ENCODE measurements around the gene GPC5. TPM values are rescaled to one million over a fixed set of nuclear protein-coding genes. Genes with fewer than 3 reads are reported as not detected.
"Not testable (repeated sequence)": the region's sequence is repeated elsewhere in the genome, so short reads cannot be mapped to it uniquely, and the experiment has no call there.

Gene GPC5
- polyA plus RNA-seq, 4 donors, result 0.18 to 0.86 TPM; not detected in 2

DNA sequence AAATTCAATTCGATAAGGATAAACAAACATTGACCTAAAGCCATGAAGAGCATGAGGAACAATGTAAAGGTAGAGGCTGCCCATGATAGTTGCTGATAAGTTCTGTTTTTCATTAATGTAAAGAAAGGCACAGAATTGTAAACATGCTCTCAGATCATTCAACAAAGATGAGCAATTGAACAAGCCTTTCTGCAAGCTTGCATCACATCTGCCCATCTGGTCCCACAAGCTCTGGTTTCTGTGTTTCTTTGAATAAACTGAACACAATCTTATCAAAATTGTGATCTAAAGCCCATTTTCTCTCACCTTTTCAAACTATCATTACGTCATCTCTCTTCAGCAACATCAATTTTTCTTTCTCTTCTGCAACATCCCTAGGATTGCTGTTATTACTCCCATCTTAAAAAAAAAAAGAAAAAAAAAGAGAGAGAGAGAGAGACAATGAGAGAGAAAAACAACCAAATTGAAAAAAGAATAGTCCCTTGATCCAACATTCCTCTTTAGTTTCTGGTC is 1340.9 kb downstream of the GPC5 start:
- Histone ChIP-seq H3K4me3 (ENCODE audit: low read depth in 1 of 3, low read length in 3 of 3) (no peak overlapping the region), H3K27ac (ENCODE audit: low read depth in 1 of 3, low read length in 2 of 3) (no peak overlapping the region), H3K9me3 (ENCODE audit: control insufficient read depth in 2 of 2, insufficient read depth in 1 of 2, low read depth in 1 of 2, low read length in 1 of 2) (peaks cover 0 to 4% of the 10 kb centered on the region in 2 donors), H3K4me1 (ENCODE audit: control insufficient read depth in 3 of 3, insufficient read depth in 2 of 3, low read depth in 1 of 3, low read length in 2 of 3) (no peaks in the 10 kb centered on the region), H3K27me3 (ENCODE audit: control insufficient read depth in 3 of 3, insufficient read depth in 3 of 3, low read length in 3 of 3) (no peaks in the 10 kb centered on the region), H3K36me3 (ENCODE audit: control insufficient read depth in 3 of 3, insufficient read depth in 2 of 3, low read depth in 1 of 3, low read length in 3 of 3) (no peaks in the 10 kb centered on the region)
- WGBS, 3 donors, result 58 to 75% (median 72%) methylated on average over 2 of the region's 2 CpGs
- FAIRE-seq (no peak), DNase-seq (no peak)

- no peak for DNase-seq
- no peak overlapping the region for H3K27ac ChIP-seq (ENCODE audit: low read depth in 1 of 3, low read length in 2 of 3)
- H3K27me3 ChIP-seq (ENCODE audit: control insufficient read depth in 3 of 3, insufficient read depth in 3 of 3, low read length in 3 of 3), result no peaks in the 10 kb centered on the region
- no peaks in the 10 kb centered on the region for H3K36me3 ChIP-seq (ENCODE audit: control insufficient read depth in 3 of 3, insufficient read depth in 2 of 3, low read depth in 1 of 3, low read length in 3 of 3)
- 86 to 97% (median 91%) methylated on average over 1 of the region's 1 CpG for WGBS, 3 donors
- H3K4me1 ChIP-seq (ENCODE audit: control insufficient read depth in 3 of 3, insufficient read depth in 2 of 3, low read depth in 1 of 3, low read length in 2 of 3), result no peaks in the 10 kb centered on the region
- no peak for FAIRE-seq
- H3K4me3 ChIP-seq (ENCODE audit: low read depth in 1 of 3, low read length in 3 of 3), result no peak overlapping the region
- H3K9me3 ChIP-seq (ENCODE audit: control insufficient read depth in 2 of 2, insufficient read depth in 1 of 2, low read depth in 1 of 2, low read length in 1 of 2), result no peaks in the 10 kb centered on the region
Observed at GRCh38 chr13:92743992-92744391, 1345.6 kb downstream of the GPC5 start.

DNA sequence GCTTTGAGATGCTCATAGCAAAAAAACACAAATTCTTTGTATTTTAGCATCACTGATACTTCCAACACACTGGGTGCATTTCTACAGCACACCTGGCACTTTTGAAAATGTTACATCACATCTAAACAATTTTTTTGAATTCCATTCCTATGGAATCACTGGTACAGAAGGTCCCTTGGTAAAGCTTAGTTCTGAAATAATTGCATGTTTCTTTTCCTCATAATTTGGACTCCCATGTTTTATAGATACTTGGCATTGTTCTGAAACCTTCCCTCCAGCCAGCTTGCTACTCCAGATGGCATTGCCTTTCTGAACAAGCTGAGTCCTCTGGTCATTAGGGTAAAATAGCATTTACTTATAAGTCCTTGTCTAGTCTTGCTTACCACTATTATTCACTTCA is 1346.8 kb downstream of the GPC5 start:
- no peak for FAIRE-seq

GRCh38 chr13:92752705-92753104 is 1354.3 kb downstream of the GPC5 start:
- not testable (repeated sequence) for H3K4me3 ChIP-seq (ENCODE audit: low read depth in 1 of 3, low read length in 3 of 3); DNase-seq; H3K27ac ChIP-seq (ENCODE audit: low read depth in 1 of 3, low read length in 2 of 3); H3K36me3 ChIP-seq (ENCODE audit: control insufficient read depth in 3 of 3, insufficient read depth in 2 of 3, low read depth in 1 of 3, low read length in 3 of 3); H3K27me3 ChIP-seq (ENCODE audit: control insufficient read depth in 3 of 3, insufficient read depth in 3 of 3, low read length in 3 of 3); FAIRE-seq; H3K4me1 ChIP-seq (ENCODE audit: control insufficient read depth in 3 of 3, insufficient read depth in 2 of 3, low read depth in 1 of 3, low read length in 2 of 3); H3K9me3 ChIP-seq (ENCODE audit: control insufficient read depth in 2 of 2, insufficient read depth in 1 of 2, low read depth in 1 of 2, low read length in 1 of 2)
- 67 to 80% (median 69%) methylated on average over 11 to 12 of the region's 12 CpGs for WGBS, 3 donors

More for the DNA sequence above, 1346.8 kb downstream of the GPC5 start:
- Histone ChIP-seq H3K4me3 (ENCODE audit: low read depth in 1 of 3, low read length in 3 of 3) (no peak overlapping the region), H3K9me3 (ENCODE audit: control insufficient read depth in 2 of 2, insufficient read depth in 1 of 2, low read depth in 1 of 2, low read length in 1 of 2) (no peaks in the 10 kb centered on the region), H3K36me3 (ENCODE audit: control insufficient read depth in 3 of 3, insufficient read depth in 2 of 3, low read depth in 1 of 3, low read length in 3 of 3) (no peaks in the 10 kb centered on the region), H3K27ac (ENCODE audit: low read depth in 1 of 3, low read length in 2 of 3) (no peak overlapping the region), H3K4me1 (ENCODE audit: control insufficient read depth in 3 of 3, insufficient read depth in 2 of 3, low read depth in 1 of 3, low read length in 2 of 3) (no peaks in the 10 kb centered on the region), H3K27me3 (ENCODE audit: control insufficient read depth in 3 of 3, insufficient read depth in 3 of 3, low read length in 3 of 3) (no peaks in the 10 kb centered on the region)
- DNase-seq, result no peak

DNA sequence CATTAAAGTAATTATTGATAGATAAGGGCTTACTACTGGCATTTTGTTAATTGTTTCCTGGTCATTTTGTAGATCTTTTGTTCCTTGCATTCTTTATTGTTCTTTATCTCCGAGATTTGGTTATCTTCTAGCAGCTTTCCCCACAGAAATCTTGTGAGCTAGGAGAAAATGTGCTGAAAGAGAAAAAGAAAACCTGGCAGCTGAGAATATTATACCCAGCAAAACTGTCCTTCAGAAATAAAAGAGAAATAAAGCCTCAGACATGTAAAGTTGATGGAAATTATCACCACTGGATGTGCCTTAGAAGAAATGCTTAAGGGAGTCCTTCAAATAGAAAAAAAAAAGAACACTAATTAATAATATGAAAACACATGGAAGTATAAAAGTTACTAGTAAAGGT is 1363.3 kb downstream of the GPC5 start:
- 27 to 54% (median 42%) methylated on average over 1 of the region's 1 CpG for WGBS, 3 donors
- FAIRE-seq, result no peak
- Histone ChIP-seq H3K36me3 (ENCODE audit: control insufficient read depth in 3 of 3, insufficient read depth in 2 of 3, low read depth in 1 of 3, low read length in 3 of 3) (no peaks in the 10 kb centered on the region), H3K4me1 (ENCODE audit: control insufficient read depth in 3 of 3, insufficient read depth in 2 of 3, low read depth in 1 of 3, low read length in 2 of 3) (no peaks in the 10 kb centered on the region), H3K9me3 (ENCODE audit: control insufficient read depth in 2 of 2, insufficient read depth in 1 of 2, low read depth in 1 of 2, low read length in 1 of 2) (peaks cover 0 to 13% of the 10 kb centered on the region in 2 donors), H3K27ac (ENCODE audit: low read depth in 1 of 3, low read length in 2 of 3) (no peak overlapping the region), H3K4me3 (ENCODE audit: low read depth in 1 of 3, low read length in 3 of 3) (no peak overlapping the region), H3K27me3 (ENCODE audit: control insufficient read depth in 3 of 3, insufficient read depth in 3 of 3, low read length in 3 of 3) (no peaks in the 10 kb centered on the region)
- no peak for DNase-seq

- H3K27ac ChIP-seq (ENCODE audit: low read depth in 1 of 3, low read length in 2 of 3), result no peak overlapping the region
- FAIRE-seq (no peak), DNase-seq (peak; percentile 22 to 50)
- H3K27me3 ChIP-seq (ENCODE audit: control insufficient read depth in 3 of 3, insufficient read depth in 3 of 3, low read length in 3 of 3), result no peaks in the 10 kb centered on the region
- peak overlapping the region in 1 of 3 donors; percentile 5 for H3K4me3 ChIP-seq (ENCODE audit: low read depth in 1 of 3, low read length in 3 of 3)
- no peaks in the 10 kb centered on the region for H3K36me3 ChIP-seq (ENCODE audit: control insufficient read depth in 3 of 3, insufficient read depth in 2 of 3, low read depth in 1 of 3, low read length in 3 of 3)
- whole genome bisulfite sequencing, 3 donors, result 20 to 65% (median 32%) methylated on average over 3 of the region's 3 CpGs
- H3K4me1 ChIP-seq (ENCODE audit: control insufficient read depth in 3 of 3, insufficient read depth in 2 of 3, low read depth in 1 of 3, low read length in 2 of 3), result no peaks in the 10 kb centered on the region
- peaks cover 0 to 10% of the 10 kb centered on the region in 2 donors for H3K9me3 ChIP-seq (ENCODE audit: control insufficient read depth in 2 of 2, insufficient read depth in 1 of 2, low read depth in 1 of 2, low read length in 1 of 2)
Observed at GRCh38 chr13:92767468-92767867, 1369.0 kb downstream of the GPC5 start.

GRCh38 chr13:92768602-92769001 is 1370.2 kb downstream of the GPC5 start:
- H3K9me3 ChIP-seq (ENCODE audit: control insufficient read depth in 2 of 2, insufficient read depth in 1 of 2, low read depth in 1 of 2, low read length in 1 of 2), result peaks cover 0 to 4% of the 10 kb centered on the region in 2 donors
- no peak overlapping the region for H3K4me3 ChIP-seq (ENCODE audit: low read depth in 1 of 3, low read length in 3 of 3)
- no peak overlapping the region for H3K27ac ChIP-seq (ENCODE audit: low read depth in 1 of 3, low read length in 2 of 3)
- FAIRE-seq (no peak), DNase-seq (no peak)
- H3K27me3 ChIP-seq (ENCODE audit: control insufficient read depth in 3 of 3, insufficient read depth in 3 of 3, low read length in 3 of 3), result no peaks in the 10 kb centered on the region
- no peaks in the 10 kb centered on the region for H3K4me1 ChIP-seq (ENCODE audit: control insufficient read depth in 3 of 3, insufficient read depth in 2 of 3, low read depth in 1 of 3, low read length in 2 of 3)
- no peaks in the 10 kb centered on the region for H3K36me3 ChIP-seq (ENCODE audit: control insufficient read depth in 3 of 3, insufficient read depth in 2 of 3, low read depth in 1 of 3, low read length in 3 of 3)
- WGBS, 3 donors, result 79 to 83% (median 79%) methylated on average over 4 of the region's 4 CpGs

- no peaks in the 10 kb centered on the region for H3K27me3 ChIP-seq (ENCODE audit: control insufficient read depth in 3 of 3, insufficient read depth in 3 of 3, low read length in 3 of 3)
- 87 to 92% (median 92%) methylated on average over 1 of the region's 1 CpG for WGBS, 3 donors
- no peak overlapping the region for H3K4me3 ChIP-seq (ENCODE audit: low read depth in 1 of 3, low read length in 3 of 3)
- DNase-seq, result peak in 1 of 2 donors; percentile 17
- peaks cover 0 to 2% of the 10 kb centered on the region in 2 donors for H3K9me3 ChIP-seq (ENCODE audit: control insufficient read depth in 2 of 2, insufficient read depth in 1 of 2, low read depth in 1 of 2, low read length in 1 of 2)
- no peak for FAIRE-seq
- H3K4me1 ChIP-seq (ENCODE audit: control insufficient read depth in 3 of 3, insufficient read depth in 2 of 3, low read depth in 1 of 3, low read length in 2 of 3), result no peaks in the 10 kb centered on the region
- H3K27ac ChIP-seq (ENCODE audit: low read depth in 1 of 3, low read length in 2 of 3), result no peak overlapping the region
- H3K36me3 ChIP-seq (ENCODE audit: control insufficient read depth in 3 of 3, insufficient read depth in 2 of 3, low read depth in 1 of 3, low read length in 3 of 3), result no peaks in the 10 kb centered on the region
Observed at GRCh38 chr13:92769046-92769445, 1370.6 kb downstream of the GPC5 start.

DNA sequence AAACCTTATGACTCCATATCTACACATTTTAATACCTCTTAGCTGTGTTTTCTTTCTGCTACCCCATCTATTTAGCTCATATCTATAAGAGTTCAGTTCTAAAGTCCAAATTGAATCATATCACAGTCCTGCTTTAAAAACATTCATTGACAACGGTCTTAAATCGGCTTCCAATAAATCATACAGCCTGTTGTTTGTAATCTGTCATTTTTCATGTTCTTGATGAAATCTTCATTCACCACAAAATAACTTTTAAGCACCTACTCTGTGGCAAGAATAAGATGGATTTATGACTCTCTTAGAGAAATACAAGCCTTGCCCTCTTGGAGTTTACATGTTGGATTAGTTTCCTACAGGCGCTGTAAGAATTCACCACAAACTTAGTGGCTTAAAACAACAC is 1377.2 kb downstream of the GPC5 start:
- Histone ChIP-seq H3K4me3 (ENCODE audit: low read depth in 1 of 3, low read length in 3 of 3) (no peak overlapping the region), H3K36me3 (ENCODE audit: control insufficient read depth in 3 of 3, insufficient read depth in 2 of 3, low read depth in 1 of 3, low read length in 3 of 3) (no peaks in the 10 kb centered on the region), H3K27ac (ENCODE audit: low read depth in 1 of 3, low read length in 2 of 3) (no peak overlapping the region), H3K4me1 (ENCODE audit: control insufficient read depth in 3 of 3, insufficient read depth in 2 of 3, low read depth in 1 of 3, low read length in 2 of 3) (no peaks in the 10 kb centered on the region), H3K27me3 (ENCODE audit: control insufficient read depth in 3 of 3, insufficient read depth in 3 of 3, low read length in 3 of 3) (no peaks in the 10 kb centered on the region), H3K9me3 (ENCODE audit: control insufficient read depth in 2 of 2, insufficient read depth in 1 of 2, low read depth in 1 of 2, low read length in 1 of 2) (no peaks in the 10 kb centered on the region)
- peak in 1 of 2 donors; percentile 14 for DNase-seq
- no peak for FAIRE-seq
- 37 to 71% (median 58%) methylated on average over 3 of the region's 3 CpGs for WGBS, 3 donors

Data from small intestine (tissue), 7 donors.